HL-60/S4 (cell line): Measurements from ENCODE around the gene TNFRSF12A.
"Not testable (repeated sequence)": the region's sequence is repeated elsewhere in the genome, so short reads cannot be mapped to it uniquely, and the experiment has no call there.

Source experiments
- in situ Hi-C: fragments of 300-500 bp; cut with MboI; formaldehyde crosslinking; loops from 2 replicates; pipeline ENCODE4 v1.14.3; 2022; ENCODE audit warnings: low sequenced_read_pairs

TNFRSF12A gene

GRCh38 chr16:3060339-3061127, 40.4 kb downstream of the TNFRSF12A start:
- in situ Hi-C loops, result loop anchor here (5.0 kb wide), 1 partner anchor 67 kb away; no protein-coding TSS in a partner anchor

GRCh38 chr16:3062553-3062952, 42.4 kb downstream of the TNFRSF12A start:
- in situ Hi-C loops, result loop anchor here (5.0 kb wide), 1 partner anchor 65 kb away; no protein-coding TSS in a partner anchor

- in situ Hi-C loops, result loop anchor here (5.0 kb wide), 1 partner anchor 63 kb away; no protein-coding TSS in a partner anchor
Measured at GRCh38 chr16:3063625-3064386, 43.6 kb downstream of the TNFRSF12A start.

GRCh38 chr16:3065069-3065741, 45.0 kb downstream of the TNFRSF12A start, which contains the start of gene IL32:
Gene IL32, plus strand, starts transcription at chr16:3065640. Its CDS starts 172 bp downstream, at chr16:3065812.
- in situ Hi-C loops, result no loop called here

GRCh38 chr16:3065742-3066439, 45.7 kb downstream of the TNFRSF12A start:
- in situ Hi-C loops, result no loop called here

GRCh38 chr16:3066440-3066748, 46.2 kb downstream of the TNFRSF12A start:
- in situ Hi-C loops, result no loop called here

GRCh38 chr16:3068487-3068886, 48.3 kb downstream of the TNFRSF12A start:
- in situ Hi-C loops, result no loop called here

GRCh38 chr16:3069146-3069545, 49.0 kb downstream of the TNFRSF12A start:
- in situ Hi-C loops, result not testable (repeated sequence)

GRCh38 chr16:3070608-3071111, 50.5 kb downstream of the TNFRSF12A start:
- in situ Hi-C loops, result no loop called here

- in situ Hi-C loops, result no loop called here
Measured at GRCh38 chr16:3071655-3072054, 51.5 kb downstream of the TNFRSF12A start.
